Right atrium auricular region (tissue), 2 donors: ENCODE results near the gene SPEM3. TPM values are rescaled to one million over a fixed set of nuclear protein-coding genes. Genes with fewer than 3 reads are reported as not detected.

Experiments
- DNase-seq: peaks from one replicate; pipeline ENCODE4 v3.0.0-alpha.2; 2019; ENCODE audit warnings: low spot score
- H3K27ac ChIP-seq, 2 donors: fragments of 200-600 bp; sonication (generic); 1 replicate in 1 of 2; 2 replicates in 1 of 2; pipeline ENCODE4 v1.5.1; 2016 to 2019
- H3K27me3 ChIP-seq, 2 donors: fragments of 200-600 bp; sonication (generic); one replicate each; pipeline versions ENCODE4 v1.5.1 to v1.6.0; 2017 to 2019
- H3K36me3 ChIP-seq: fragments of 200-600 bp; sonication (generic); one replicate; pipeline ENCODE4 v1.5.1; 2016
- H3K4me1 ChIP-seq, 2 donors: fragments of 200-600 bp; sonication (generic); one replicate each; pipeline versions ENCODE4 v1.5.1 to v1.6.0; 2017 to 2019
- H3K4me3 ChIP-seq, 2 donors: fragments of 200-600 bp; sonication (generic); 1 replicate in 1 of 2; 2 replicates in 1 of 2; pipeline ENCODE4 v1.5.1; 2017 to 2019; ENCODE audit warnings: mild to moderate bottlenecking in 1 of 2, moderate library complexity in 1 of 2
- H3K9me3 ChIP-seq, 2 donors: fragments of 200-600 bp; sonication (generic); one replicate each; pipeline ENCODE4 v1.5.1; 2019
- CTCF ChIP-seq, 2 donors: fragments of 200-600 bp; sonication (generic); IDR thresholded peaks; one replicate each; pipeline ENCODE4 v1.5.1; 2019; ENCODE audit warnings: antibody characterized with exemption in 2 of 2
- total RNA-seq, 2 donors: library from RNA; depleted of rRNA; stranded (reverse); fragments of >200 nt; gene quantifications; one replicate each; pipeline ENCODE4 v1.1.0, GENCODE V29; 2016

The SPEM3 gene
- total RNA-seq, 2 donors from 2014 or later = not detected

DNA sequence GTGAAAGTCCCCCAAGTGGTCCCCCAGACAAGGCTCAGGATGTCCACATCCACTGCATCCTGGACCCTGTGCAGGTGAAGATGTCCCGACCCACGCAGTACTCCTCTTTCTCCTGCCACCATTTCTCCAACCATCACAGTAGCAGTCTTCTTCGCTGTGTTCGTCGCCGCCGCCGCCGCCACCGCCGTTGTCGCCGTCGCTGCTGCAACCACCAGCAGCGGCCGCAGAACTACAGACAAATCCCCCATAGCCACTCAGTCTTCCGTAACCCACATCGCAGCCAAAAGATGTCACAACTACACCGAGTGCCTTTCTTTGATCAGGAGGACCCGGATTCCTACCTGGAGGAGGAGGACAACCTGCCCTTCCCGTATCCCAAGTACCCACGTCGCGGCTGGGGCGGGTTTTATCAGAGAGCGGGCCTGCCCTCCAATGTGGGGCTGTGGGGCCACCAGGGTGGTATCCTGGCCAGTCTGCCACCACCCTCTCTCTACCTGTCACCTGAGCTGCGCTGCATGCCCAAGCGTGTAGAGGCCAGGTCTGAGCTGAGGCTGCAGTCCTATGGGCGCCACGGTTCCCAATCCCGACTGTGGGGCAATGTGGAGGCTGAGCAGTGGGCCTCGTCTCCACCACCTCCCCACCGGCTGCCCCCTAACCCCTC, 2.3 kb upstream of the SPEM3 start:
- Histone ChIP-seq H3K4me1 (no peaks in the 10 kb centered on the region), H3K9me3 (no peaks in the 10 kb centered on the region), H3K27me3 (no peaks in the 10 kb centered on the region), H3K27ac (no peak overlapping the region), H3K36me3 (no peaks in the 10 kb centered on the region), H3K4me3 (no peak overlapping the region)
- no peak for TF ChIP-seq CTCF (IDR thresholded peaks at IDR 0.05)
- no peak for DNase-seq

DNA sequence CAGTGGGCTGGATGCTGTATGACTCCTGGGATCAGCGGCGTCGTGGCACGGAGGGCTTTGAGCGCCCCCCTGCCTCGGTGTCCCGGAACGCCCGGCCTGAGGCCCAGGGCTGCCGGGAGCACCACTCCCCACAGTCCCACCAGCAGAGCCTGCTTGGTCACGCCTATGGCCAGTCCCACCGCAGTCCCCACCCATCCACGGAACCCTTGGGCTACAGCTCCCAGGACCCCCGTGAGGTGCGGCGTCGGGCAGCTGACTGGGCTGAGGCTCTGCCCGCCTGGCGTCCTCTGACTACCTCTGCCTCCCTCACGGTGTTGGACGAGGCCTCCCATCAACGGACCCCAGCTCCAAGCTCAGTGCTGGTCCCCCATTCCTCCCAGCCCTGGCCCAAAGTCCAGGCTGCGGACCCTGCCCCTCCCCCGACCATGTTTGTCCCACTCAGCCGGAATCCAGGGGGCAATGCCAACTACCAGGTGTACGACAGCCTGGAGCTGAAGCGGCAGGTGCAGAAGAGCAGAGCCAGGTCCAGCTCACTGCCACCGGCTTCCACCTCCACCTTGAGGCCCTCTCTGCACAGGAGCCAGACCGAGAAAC, 1.7 kb upstream of the SPEM3 start:
- Histone ChIP-seq H3K27me3 (no peaks in the 10 kb centered on the region), H3K4me1 (no peaks in the 10 kb centered on the region), H3K27ac (no peak overlapping the region), H3K36me3 (no peaks in the 10 kb centered on the region), H3K9me3 (no peaks in the 10 kb centered on the region), H3K4me3 (no peak overlapping the region)
- no peak for DNase-seq
- no peak for TF ChIP-seq CTCF (IDR thresholded peaks at IDR 0.05)

DNA sequence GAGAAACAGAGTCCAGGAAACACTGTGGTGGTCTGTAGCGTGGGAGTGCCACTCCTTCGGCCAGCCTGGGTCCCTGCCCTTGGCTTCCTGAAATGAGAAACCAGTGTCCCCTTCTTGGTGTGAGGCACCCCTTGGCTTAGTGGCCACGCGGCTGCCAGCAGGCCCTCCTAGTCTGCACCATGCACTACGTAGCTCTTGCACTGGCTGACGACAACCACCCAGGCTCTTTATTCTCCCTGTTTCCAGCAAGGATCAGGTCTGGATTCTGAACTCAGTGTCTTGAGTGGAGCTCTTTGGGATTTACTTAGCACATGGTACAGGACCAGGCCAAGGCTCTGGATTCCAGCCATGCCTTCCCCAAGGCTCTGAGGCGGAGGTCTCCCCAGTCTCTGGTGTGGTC, 1.1 kb upstream of the SPEM3 start:
- H3K4me1 ChIP-seq = no peaks in the 10 kb centered on the region
- no peaks in the 10 kb centered on the region for H3K36me3 ChIP-seq
- H3K27me3 ChIP-seq = no peaks in the 10 kb centered on the region
- H3K9me3 ChIP-seq = no peaks in the 10 kb centered on the region
- no peak for TF ChIP-seq CTCF (IDR thresholded peaks at IDR 0.05)
- no peak overlapping the region for H3K27ac ChIP-seq
- H3K4me3 ChIP-seq = no peak overlapping the region
- DNase-seq = no peak

DNA sequence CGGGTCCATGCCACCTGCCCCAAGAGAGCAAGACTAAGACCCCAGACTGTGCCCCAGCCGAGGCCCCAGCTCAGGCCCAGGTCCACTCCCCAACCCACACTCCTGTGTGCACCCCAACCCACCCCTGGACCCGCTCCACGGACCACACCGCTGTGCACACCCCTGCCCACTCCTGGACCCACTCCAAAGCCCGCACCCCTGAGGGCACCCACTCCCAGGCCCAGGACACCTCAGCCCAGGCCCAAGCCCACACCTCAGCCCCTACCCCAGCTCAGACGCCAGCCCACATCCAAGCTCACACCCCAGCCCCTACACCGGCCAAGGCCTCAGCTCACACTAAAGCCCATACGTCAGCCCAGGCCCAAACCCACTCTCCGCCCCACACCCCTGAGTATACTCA, 1.1 kb downstream of the SPEM3 start:
- no peak overlapping the region for H3K4me3 ChIP-seq
- TF ChIP-seq CTCF (IDR thresholded peaks at IDR 0.05) = no peak
- DNase-seq = no peak

GRCh38 chr17:7431231-7431630, 2.6 kb downstream of the SPEM3 start:
- no peak for TF ChIP-seq CTCF (IDR thresholded peaks at IDR 0.05)
- Histone ChIP-seq H3K4me3 (no peak overlapping the region), H3K9me3 (no peaks in the 10 kb centered on the region), H3K4me1 (peaks cover 0 to 11% of the 10 kb centered on the region in 2 donors), H3K36me3 (no peaks in the 10 kb centered on the region), H3K27ac (no peak overlapping the region), H3K27me3 (no peaks in the 10 kb centered on the region)
- no peak for DNase-seq

More for the DNA sequence above, 1.1 kb downstream of the SPEM3 start:
- Histone ChIP-seq H3K4me1 (no peaks in the 10 kb centered on the region), H3K27ac (no peak overlapping the region), H3K9me3 (no peaks in the 10 kb centered on the region), H3K27me3 (no peaks in the 10 kb centered on the region), H3K36me3 (no peaks in the 10 kb centered on the region)

- H3K27me3 ChIP-seq = no peaks in the 10 kb centered on the region
- no peak overlapping the region for H3K4me3 ChIP-seq
- H3K27ac ChIP-seq = no peak overlapping the region
- no peak for DNase-seq
- no peaks in the 10 kb centered on the region for H3K36me3 ChIP-seq
- peaks cover 0 to 21% of the 10 kb centered on the region in 2 donors for H3K4me1 ChIP-seq
- H3K9me3 ChIP-seq = no peaks in the 10 kb centered on the region
- no peak for TF ChIP-seq CTCF (IDR thresholded peaks at IDR 0.05)
Measured at GRCh38 chr17:7432296-7432695, 3.6 kb downstream of the SPEM3 start.
